ENCODE results near the gene RABGAP1L. TPM values are rescaled to one million over a fixed set of nuclear protein-coding genes. Genes with fewer than 3 reads are reported as not detected.

The RABGAP1L gene
- total and polyA plus RNA-seq, 4 donors, result 4.8 to 53.5 (median 18.8) TPM

DNA sequence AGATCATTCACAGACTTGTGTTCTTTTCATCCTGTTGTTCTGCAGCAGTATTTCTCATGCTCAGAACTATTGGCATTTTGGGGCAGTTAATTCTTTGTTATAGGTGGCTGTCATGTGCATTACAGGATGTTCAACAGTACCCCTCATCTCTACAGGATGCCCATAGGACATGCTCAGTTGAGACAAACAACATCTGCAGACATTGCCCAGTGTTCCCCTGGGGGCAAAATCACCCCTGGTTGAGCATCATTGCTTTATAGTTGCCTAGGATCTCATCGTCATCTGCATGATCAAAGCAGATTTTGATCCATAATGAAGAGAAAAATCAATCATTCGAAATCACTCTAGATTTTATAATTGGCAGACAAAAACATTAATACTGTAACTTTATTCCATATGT, 617.9 kb downstream of the RABGAP1L start:
- WGBS, result 96% methylated on average over 2 of the region's 2 CpGs
- no peak overlapping the region for H3K9ac ChIP-seq (ENCODE audit: low read depth in 1 of 2, low read length in 2 of 2)
- no peaks in the 10 kb centered on the region for H3K9me3 ChIP-seq (ENCODE audit: control insufficient read depth in 4 of 4, low read length in 3 of 4)
- no peak overlapping the region for H3K4me3 ChIP-seq (ENCODE audit: low read depth in 1 of 3, low read length in 3 of 3)
- no peaks in the 10 kb centered on the region for H3K27me3 ChIP-seq (ENCODE audit: control insufficient read depth in 4 of 4, insufficient read depth in 4 of 4, low read length in 3 of 4)
- no peaks in the 10 kb centered on the region for H3K36me3 ChIP-seq (ENCODE audit: control insufficient read depth in 4 of 4, insufficient read depth in 3 of 4, low read depth in 1 of 4, low read length in 3 of 4)
- no peak for DNase-seq (ENCODE audit: low spot score)
- H3K4me1 ChIP-seq (ENCODE audit: control insufficient read depth in 4 of 4, insufficient read depth in 4 of 4, low read length in 3 of 4), result peaks cover 0 to 6% (median 3%) of the 10 kb centered on the region in 4 donors
- no peak overlapping the region for H3K27ac ChIP-seq (ENCODE audit: low read depth in 1 of 2, low read length in 2 of 2)
- TF ChIP-seq RXRA (IDR thresholded peaks at IDR 0.05) (no peak), HNF4G (IDR thresholded peaks at IDR 0.05) (no peak), HNF4A (conservative IDR thresholded peaks at IDR 0.05) (no peak), TAF1 (conservative IDR thresholded peaks at IDR 0.05) (no peak), YY1 (IDR thresholded peaks at IDR 0.05) (no peak), JUND (IDR thresholded peaks at IDR 0.05) (no peak), SP1 (IDR thresholded peaks at IDR 0.05) (no peak)
- TF ChIP-seq, protein P1, sequence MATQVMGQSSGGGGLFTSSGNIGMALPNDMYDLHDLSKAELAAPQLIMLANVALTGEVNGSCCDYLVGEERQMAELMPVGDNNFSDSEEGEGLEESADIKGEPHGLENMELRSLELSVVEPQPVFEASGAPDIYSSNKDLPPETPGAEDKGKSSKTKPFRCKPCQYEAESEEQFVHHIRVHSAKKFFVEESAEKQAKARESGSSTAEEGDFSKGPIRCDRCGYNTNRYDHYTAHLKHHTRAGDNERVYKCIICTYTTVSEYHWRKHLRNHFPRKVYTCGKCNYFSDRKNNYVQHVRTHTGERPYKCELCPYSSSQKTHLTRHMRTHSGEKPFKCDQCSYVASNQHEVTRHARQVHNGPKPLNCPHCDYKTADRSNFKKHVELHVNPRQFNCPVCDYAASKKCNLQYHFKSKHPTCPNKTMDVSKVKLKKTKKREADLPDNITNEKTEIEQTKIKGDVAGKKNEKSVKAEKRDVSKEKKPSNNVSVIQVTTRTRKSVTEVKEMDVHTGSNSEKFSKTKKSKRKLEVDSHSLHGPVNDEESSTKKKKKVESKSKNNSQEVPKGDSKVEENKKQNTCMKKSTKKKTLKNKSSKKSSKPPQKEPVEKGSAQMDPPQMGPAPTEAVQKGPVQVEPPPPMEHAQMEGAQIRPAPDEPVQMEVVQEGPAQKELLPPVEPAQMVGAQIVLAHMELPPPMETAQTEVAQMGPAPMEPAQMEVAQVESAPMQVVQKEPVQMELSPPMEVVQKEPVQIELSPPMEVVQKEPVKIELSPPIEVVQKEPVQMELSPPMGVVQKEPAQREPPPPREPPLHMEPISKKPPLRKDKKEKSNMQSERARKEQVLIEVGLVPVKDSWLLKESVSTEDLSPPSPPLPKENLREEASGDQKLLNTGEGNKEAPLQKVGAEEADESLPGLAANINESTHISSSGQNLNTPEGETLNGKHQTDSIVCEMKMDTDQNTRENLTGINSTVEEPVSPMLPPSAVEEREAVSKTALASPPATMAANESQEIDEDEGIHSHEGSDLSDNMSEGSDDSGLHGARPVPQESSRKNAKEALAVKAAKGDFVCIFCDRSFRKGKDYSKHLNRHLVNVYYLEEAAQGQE (IDR thresholded peaks at IDR 0.05), result no peak
- TF ChIP-seq, protein P2, sequence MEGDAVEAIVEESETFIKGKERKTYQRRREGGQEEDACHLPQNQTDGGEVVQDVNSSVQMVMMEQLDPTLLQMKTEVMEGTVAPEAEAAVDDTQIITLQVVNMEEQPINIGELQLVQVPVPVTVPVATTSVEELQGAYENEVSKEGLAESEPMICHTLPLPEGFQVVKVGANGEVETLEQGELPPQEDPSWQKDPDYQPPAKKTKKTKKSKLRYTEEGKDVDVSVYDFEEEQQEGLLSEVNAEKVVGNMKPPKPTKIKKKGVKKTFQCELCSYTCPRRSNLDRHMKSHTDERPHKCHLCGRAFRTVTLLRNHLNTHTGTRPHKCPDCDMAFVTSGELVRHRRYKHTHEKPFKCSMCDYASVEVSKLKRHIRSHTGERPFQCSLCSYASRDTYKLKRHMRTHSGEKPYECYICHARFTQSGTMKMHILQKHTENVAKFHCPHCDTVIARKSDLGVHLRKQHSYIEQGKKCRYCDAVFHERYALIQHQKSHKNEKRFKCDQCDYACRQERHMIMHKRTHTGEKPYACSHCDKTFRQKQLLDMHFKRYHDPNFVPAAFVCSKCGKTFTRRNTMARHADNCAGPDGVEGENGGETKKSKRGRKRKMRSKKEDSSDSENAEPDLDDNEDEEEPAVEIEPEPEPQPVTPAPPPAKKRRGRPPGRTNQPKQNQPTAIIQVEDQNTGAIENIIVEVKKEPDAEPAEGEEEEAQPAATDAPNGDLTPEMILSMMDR (IDR thresholded peaks at IDR 0.05; ENCODE audit: low read depth, low read length, missing input control), result no peak
- TF ChIP-seq, protein P3, sequence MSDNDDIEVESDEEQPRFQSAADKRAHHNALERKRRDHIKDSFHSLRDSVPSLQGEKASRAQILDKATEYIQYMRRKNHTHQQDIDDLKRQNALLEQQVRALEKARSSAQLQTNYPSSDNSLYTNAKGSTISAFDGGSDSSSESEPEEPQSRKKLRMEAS (IDR thresholded peaks at IDR 0.05), result no peak

DNA sequence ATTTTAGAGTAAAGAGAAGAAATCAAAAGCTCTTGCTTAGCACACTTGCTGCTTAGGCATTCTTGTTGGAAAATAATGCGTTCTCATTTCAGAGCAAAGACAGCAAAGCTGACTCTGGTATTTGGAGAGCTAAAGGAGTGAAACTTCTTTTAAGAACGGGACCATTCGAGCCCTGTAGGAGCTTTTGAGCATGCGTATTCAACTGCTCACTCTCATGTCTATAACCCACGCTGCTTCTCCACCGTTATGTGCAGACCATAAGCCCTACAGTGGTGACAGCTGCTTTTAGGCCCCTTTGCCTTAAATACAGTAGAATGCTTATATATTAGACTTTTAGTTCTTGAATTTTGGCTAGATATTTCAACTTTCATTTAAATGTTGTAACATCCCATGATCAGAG, 626.2 kb downstream of the RABGAP1L start:
- Histone ChIP-seq H3K4me3 (ENCODE audit: low read depth in 1 of 3, low read length in 3 of 3) (no peak overlapping the region), H3K36me3 (ENCODE audit: control insufficient read depth in 4 of 4, insufficient read depth in 3 of 4, low read depth in 1 of 4, low read length in 3 of 4) (no peaks in the 10 kb centered on the region), H3K4me1 (ENCODE audit: control insufficient read depth in 4 of 4, insufficient read depth in 4 of 4, low read length in 3 of 4) (peaks cover 0 to 5% (median 2%) of the 10 kb centered on the region in 4 donors), H3K27me3 (ENCODE audit: control insufficient read depth in 4 of 4, insufficient read depth in 4 of 4, low read length in 3 of 4) (no peaks in the 10 kb centered on the region), H3K27ac (ENCODE audit: low read depth in 1 of 2, low read length in 2 of 2) (no peak overlapping the region), H3K9me3 (ENCODE audit: control insufficient read depth in 4 of 4, low read length in 3 of 4) (no peaks in the 10 kb centered on the region), H3K9ac (ENCODE audit: low read depth in 1 of 2, low read length in 2 of 2) (no peak overlapping the region)
- TF ChIP-seq, protein P1 (IDR thresholded peaks at IDR 0.05), result no peak
- TF ChIP-seq HNF4A (conservative IDR thresholded peaks at IDR 0.05) (no peak), YY1 (IDR thresholded peaks at IDR 0.05) (no peak), SP1 (IDR thresholded peaks at IDR 0.05) (no peak), RXRA (IDR thresholded peaks at IDR 0.05) (no peak), GABPA (IDR thresholded peaks at IDR 0.05 in 1 of 2, conservative IDR thresholded peaks at IDR 0.05 in 1 of 2) (no peak), NR2F2 (IDR thresholded peaks at IDR 0.05) (no peak), JUND (IDR thresholded peaks at IDR 0.05) (no peak), FOXA1 (IDR thresholded peaks at IDR 0.05) (no peak), FOXA2 (IDR thresholded peaks at IDR 0.05) (no peak), RAD21 (IDR thresholded peaks at IDR 0.05) (no peak), EGR1 (IDR thresholded peaks at IDR 0.05; ENCODE audit: low read depth in 2 of 2) (no peak), TAF1 (conservative IDR thresholded peaks at IDR 0.05) (no peak), HNF4G (IDR thresholded peaks at IDR 0.05) (no peak)
- TF ChIP-seq, protein P3 (IDR thresholded peaks at IDR 0.05), result no peak
- TF ChIP-seq, protein P4, sequence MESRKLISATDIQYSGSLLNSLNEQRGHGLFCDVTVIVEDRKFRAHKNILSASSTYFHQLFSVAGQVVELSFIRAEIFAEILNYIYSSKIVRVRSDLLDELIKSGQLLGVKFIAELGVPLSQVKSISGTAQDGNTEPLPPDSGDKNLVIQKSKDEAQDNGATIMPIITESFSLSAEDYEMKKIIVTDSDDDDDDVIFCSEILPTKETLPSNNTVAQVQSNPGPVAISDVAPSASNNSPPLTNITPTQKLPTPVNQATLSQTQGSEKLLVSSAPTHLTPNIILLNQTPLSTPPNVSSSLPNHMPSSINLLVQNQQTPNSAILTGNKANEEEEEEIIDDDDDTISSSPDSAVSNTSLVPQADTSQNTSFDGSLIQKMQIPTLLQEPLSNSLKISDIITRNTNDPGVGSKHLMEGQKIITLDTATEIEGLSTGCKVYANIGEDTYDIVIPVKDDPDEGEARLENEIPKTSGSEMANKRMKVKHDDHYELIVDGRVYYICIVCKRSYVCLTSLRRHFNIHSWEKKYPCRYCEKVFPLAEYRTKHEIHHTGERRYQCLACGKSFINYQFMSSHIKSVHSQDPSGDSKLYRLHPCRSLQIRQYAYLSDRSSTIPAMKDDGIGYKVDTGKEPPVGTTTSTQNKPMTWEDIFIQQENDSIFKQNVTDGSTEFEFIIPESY (IDR thresholded peaks at IDR 0.05), result no peak
- TF ChIP-seq, protein P5, sequence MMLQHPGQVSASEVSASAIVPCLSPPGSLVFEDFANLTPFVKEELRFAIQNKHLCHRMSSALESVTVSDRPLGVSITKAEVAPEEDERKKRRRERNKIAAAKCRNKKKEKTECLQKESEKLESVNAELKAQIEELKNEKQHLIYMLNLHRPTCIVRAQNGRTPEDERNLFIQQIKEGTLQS (IDR thresholded peaks at IDR 0.05), result no peak
- 95% methylated on average over 6 of the region's 6 CpGs for WGBS
- DNase-seq (ENCODE audit: low spot score), result no peak

Measured in liver (tissue), 9 donors.